T-helper 1 cell (primary cell): Measurements from ENCODE around the gene DUOXA2.

ENCODE experiments used
- DNase-seq, 5 donors: peaks; one replicate each; pipeline ENCODE4 v3.0.0-alpha.2; 2012 to 2020

The DUOXA2 gene

GRCh38 chr15:45164914-45165313 lies 50.8 kb downstream of the DUOXA2 start:
- DNase-seq, result no peak

GRCh38 chr15:45165536-45165935 lies 51.4 kb downstream of the DUOXA2 start:
- no peak for DNase-seq

- DNase-seq, result peak; percentile 52 to 85 (median 70)
Observed at GRCh38 chr15:45166834-45167630, 52.9 kb downstream of the DUOXA2 start.

- no peak for DNase-seq
Observed at GRCh38 chr15:45167631-45168205, 53.6 kb downstream of the DUOXA2 start.
